K562 (cell line): ENCODE data around the gene LINC00305. TPM values are rescaled to one million over a fixed set of nuclear protein-coding genes. Genes with fewer than 3 reads are reported as not detected.

Experiments used
- ATAC-seq: fragments of 200-7000 bp; cut with Tn5 transposase; 3 replicates; pipeline ENCODE4 v1.9.1; 2020; ENCODE audit warnings: moderate library complexity
- BruUV-seq: library from RNA; stranded (reverse); fragments of 400-500 nt; replicated peaks from 2 replicates; lab custom pipeline; 2021; lab: Mats Ljungman, UMichigan
- CTCF ChIA-PET: fragments of 300-600 bp; formaldehyde crosslinking; extraction: SDS; loops from one replicate; lab custom pipeline; 2021; ENCODE audit warnings: low intra/inter-chr PET ratio; lab: Yijun Ruan, JAX
- POLR2A ChIA-PET: fragments of 300-600, 350-650 bp; sonication (Branson Sonifier 250); formaldehyde crosslinking; extraction: SDS; loops from one replicate; lab custom pipeline; 2021; ENCODE audit warnings: antibody characterized with exemption, inconsistent platforms; lab: Yijun Ruan, JAX
- DNase-seq, 4 experiments: peaks; one replicate each; pipeline versions ENCODE4 v3.0.0 to v3.0.0-alpha.2; 2011 to 2018; ENCODE audit warnings: low spot score in 3 of 4, mixed read lengths in 3 of 4; ENCODE audit errors: extremely low read depth in 1 of 4
- FAIRE-seq: peaks from 2 replicates; lab custom pipeline; 2011; peaks lifted over from hg19 to GRCh38; lab: Jason Lieb, UNC
- H2AFZ ChIP-seq: 2 replicates; pipeline ENCODE4 v1.6.0; 2011; ENCODE audit warnings: low read depth, low read length, control low read depth, inconsistent platforms
- H3K27ac ChIP-seq: fragments of 200-600 bp; 3 replicates; pipeline ENCODE4 v1.8.0; 2011; ENCODE audit warnings: low read depth, mild to moderate bottlenecking, control low read depth, inconsistent platforms, low read length, moderate library complexity, mixed read lengths; ENCODE audit errors: extremely low read depth
- H3K27me3 ChIP-seq, 2 experiments: fragments of 300-600 bp in 1 of 2; 2 replicates in 1 of 2; 3 replicates in 1 of 2; pipeline versions ENCODE4 v1.6.0 to v1.8.0; 2011; ENCODE audit warnings: inconsistent platforms in 2 of 2, low read length in 2 of 2, mild to moderate bottlenecking in 1 of 2, mixed read lengths in 1 of 2, moderate library complexity in 1 of 2; ENCODE audit not compliant: control insufficient read depth in 2 of 2, insufficient read depth in 2 of 2
- H3K36me3 ChIP-seq: fragments of 300-600 bp; 3 replicates; pipeline ENCODE4 v1.8.0; 2011; ENCODE audit warnings: mild to moderate bottlenecking, low read length, inconsistent platforms; ENCODE audit not compliant: control insufficient read depth, insufficient read depth
- H3K4me1 ChIP-seq, 2 experiments: fragments of 200-600 bp in 1 of 2; replicated peaks in 1 of 2; 2 replicates in 1 of 2; 3 replicates in 1 of 2; pipeline versions ENCODE4 v1.5.1 to v1.8.0; 2011; ENCODE audit warnings: inconsistent platforms in 2 of 2, low read length in 2 of 2, mild to moderate bottlenecking in 1 of 2, mixed read lengths in 1 of 2, moderate library complexity in 1 of 2; ENCODE audit not compliant: control insufficient read depth in 2 of 2, insufficient read depth in 2 of 2
- H3K4me2 ChIP-seq: 2 replicates; pipeline ENCODE4 v1.6.1; 2011; ENCODE audit warnings: low read length, control low read depth, inconsistent platforms, mixed read lengths; ENCODE audit not compliant: insufficient read depth
- H3K4me3 ChIP-seq: fragments of 200-600 bp; sonication (generic), shearing (Covaris generic); 2 replicates; pipeline ENCODE4 v1.5.1; 2016; ENCODE audit warnings: control low read depth, inconsistent platforms
- H3K79me2 ChIP-seq: fragments of 200-600 bp; 3 replicates; pipeline ENCODE4 v1.8.0; 2011; ENCODE audit warnings: low read length, inconsistent platforms; ENCODE audit not compliant: control insufficient read depth, insufficient read depth
- H3K9ac ChIP-seq, 2 experiments: 2 replicates each; pipeline versions ENCODE4 v1.6.0 to v1.6.1; 2011; ENCODE audit warnings: low read depth in 2 of 2, low read length in 2 of 2, control low read depth in 1 of 2, inconsistent platforms in 1 of 2, mild to moderate bottlenecking in 1 of 2, mixed read lengths in 1 of 2; ENCODE audit not compliant: insufficient read depth in 1 of 2
- H3K9me1 ChIP-seq: one replicate; pipeline ENCODE4 v1.6.0; 2011; ENCODE audit warnings: inconsistent platforms, mild to moderate bottlenecking, low read length, moderate library complexity; ENCODE audit not compliant: control insufficient read depth, insufficient read depth
- H3K9me3 ChIP-seq: replicated peaks from 2 replicates; pipeline ENCODE4 v1.5.1; 2011; ENCODE audit warnings: low read depth, low read length, inconsistent platforms; ENCODE audit not compliant: control insufficient read depth, insufficient read depth
- H4K20me1 ChIP-seq: replicated peaks from 2 replicates; pipeline ENCODE4 v1.6.1; 2011; ENCODE audit warnings: low read length, inconsistent platforms, mixed read lengths; ENCODE audit not compliant: control insufficient read depth, insufficient read depth
- FOS ChIP-seq: IDR thresholded peaks from 3 replicates; pipeline ENCODE4 v1.6.1; 2011; ENCODE audit not compliant: insufficient read length; ENCODE audit errors: extremely low read depth
- MYBL2 ChIP-seq, 2 experiments: fragments of 450-650 bp in 1 of 2; sonication (generic) in 1 of 2; formaldehyde crosslinking in 1 of 2; IDR thresholded peaks; 2 replicates each; pipeline versions ENCODE4 v1.6.1 to v1.8.1; 2017 to 2022; ENCODE audit warnings: borderline replicate concordance in 1 of 2, inconsistent platforms in 1 of 2, low read depth in 1 of 2, mild to moderate bottlenecking in 1 of 2, missing genetic modification reagents in 1 of 2, moderate library complexity in 1 of 2
- WGBS: fragments of 100-300 bp; shearing (Covaris generic); methylation state at CpG from one replicate; pipeline ENCODE4 v1.1.6; 2016; ENCODE audit warnings: low coverage, mixed read lengths; ENCODE audit not compliant: insufficient coverage; ENCODE audit errors: missing lambda C conversion rate; 5-methylcytosine and 5-hydroxymethylcytosine counted together
- in situ Hi-C: fragments of 300-500 bp; cut with MboI; formaldehyde crosslinking; loops from 4 replicates; pipeline ENCODE4 v1.15.0; 2018; ENCODE audit warnings: inconsistent platforms, mixed read lengths
- intact Hi-C: fragments of 100-400 bp; cut with micrococcal nuclease; formaldehyde crosslinking; loops from 2 replicates; pipeline ENCODE4 v1.14.2; 2022
- polyA plus RNA-seq, 8 experiments: library from polyadenylated mRNA; depleted of rRNA in 4 of 8; stranded (reverse) in 5 of 8; unstranded in 3 of 8; fragments of >200 nt; fragmentation: Nextera tagmentation in 2 of 8; fragmentation: Illumina TruSeq in 1 of 8; extraction: Ambion mirVana in 2 of 8; extraction: Trizol in 1 of 8; gene quantifications; 2 replicates each; pipeline versions ENCODE4 v1.2.1 to v1.2.3, GENCODE V29; 2011 to 2014; ENCODE audit warnings: inconsistent platforms in 1 of 8, missing spikeins in 1 of 8
- total RNA-seq, 7 experiments: library from RNA; depleted of rRNA in 6 of 7; stranded (reverse); fragments of >200 nt in 6 of 7; fragmentation: Illumina TruSeq in 2 of 7; extraction: Trizol in 2 of 7; gene quantifications; 2 replicates each; pipeline versions ENCODE4 v1.2.1 to v1.2.3, GENCODE V29; 2011 to 2021; ENCODE audit warnings: low replicate concordance in 1 of 7
- TF ChIP-seq, protein P1 (sequence below): fragments of 450-650 bp; formaldehyde crosslinking; IDR thresholded peaks from 2 replicates; pipeline ENCODE4 v1.4.0; 2020; ENCODE audit warnings: mild to moderate bottlenecking, moderate library complexity

Gene LINC00305
- total and polyA plus RNA-seq, 9 of the 15 experiments (the other 6 are each of a cell fraction or from before 2014, with no cell fraction given): not detected

DNA sequence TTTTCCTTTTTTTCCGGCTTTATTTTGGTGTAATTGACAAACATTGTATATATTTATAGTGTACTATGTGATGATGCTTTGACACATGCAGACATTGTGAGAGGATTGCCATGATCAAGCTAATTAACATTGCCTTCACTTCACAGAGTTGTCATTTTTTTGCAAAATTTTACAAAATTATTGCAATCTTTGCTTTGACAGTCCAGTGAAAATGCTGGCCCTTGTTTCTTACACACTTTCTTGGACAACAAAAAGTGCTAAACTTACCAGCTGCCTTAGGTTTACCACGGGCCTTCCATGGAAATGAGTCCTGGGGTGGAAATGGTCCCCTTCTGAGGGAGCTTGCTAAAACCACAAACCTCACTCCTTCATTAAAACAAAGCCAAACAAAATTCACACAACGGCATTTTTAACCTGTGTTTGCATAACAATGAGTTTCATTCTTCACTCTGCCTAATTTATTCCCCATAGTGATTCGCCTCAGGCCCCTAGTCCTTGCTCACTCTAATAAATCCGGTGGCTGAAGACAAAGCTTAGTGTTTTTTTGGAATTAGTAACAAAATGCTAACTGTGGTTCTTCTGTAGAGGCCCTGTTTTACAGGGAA, 32.2 kb downstream of the LINC00305 start:
- no TSS peak for BruUV-seq
- ATAC-seq: no peak
- CTCF ChIA-PET: no interaction called here
- no peaks in the 10 kb centered on the region for H4K20me1 ChIP-seq
- DNase-seq: no peak
- H3K9ac ChIP-seq: no peak overlapping the region
- intact Hi-C loops: no loop called here
- H3K9me3 ChIP-seq: no peaks in the 10 kb centered on the region
- H3K9me1 ChIP-seq: no peaks in the 10 kb centered on the region
- no peaks in the 10 kb centered on the region for H3K79me2 ChIP-seq
- FAIRE-seq: no peak
- H2AFZ ChIP-seq: no peak overlapping the region
- 2% methylated on average over 5 of the region's 5 CpGs for WGBS
- in situ Hi-C loops: no loop called here
- no peak overlapping the region for H3K4me2 ChIP-seq
- no peaks in the 10 kb centered on the region for H3K4me1 ChIP-seq
- no peak overlapping the region for H3K4me3 ChIP-seq
- TF ChIP-seq, protein P1, sequence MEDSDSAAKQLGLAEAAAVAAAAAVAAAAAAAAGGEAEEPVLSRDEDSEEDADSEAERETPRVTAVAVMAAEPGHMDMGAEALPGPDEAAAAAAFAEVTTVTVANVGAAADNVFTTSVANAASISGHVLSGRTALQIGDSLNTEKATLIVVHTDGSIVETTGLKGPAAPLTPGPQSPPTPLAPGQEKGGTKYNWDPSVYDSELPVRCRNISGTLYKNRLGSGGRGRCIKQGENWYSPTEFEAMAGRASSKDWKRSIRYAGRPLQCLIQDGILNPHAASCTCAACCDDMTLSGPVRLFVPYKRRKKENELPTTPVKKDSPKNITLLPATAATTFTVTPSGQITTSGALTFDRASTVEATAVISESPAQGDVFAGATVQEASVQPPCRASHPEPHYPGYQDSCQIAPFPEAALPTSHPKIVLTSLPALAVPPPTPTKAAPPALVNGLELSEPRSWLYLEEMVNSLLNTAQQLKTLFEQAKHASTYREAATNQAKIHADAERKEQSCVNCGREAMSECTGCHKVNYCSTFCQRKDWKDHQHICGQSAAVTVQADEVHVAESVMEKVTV (CRISPR knock-in tag): no peak
- TF ChIP-seq, all 486 proteins: peak for 0
- POLR2A ChIA-PET: no interaction called here
- Histone ChIP-seq H3K27ac (no peak overlapping the region), H3K27me3 (no peaks in the 10 kb centered on the region), H3K36me3 (no peaks in the 10 kb centered on the region)

DNA sequence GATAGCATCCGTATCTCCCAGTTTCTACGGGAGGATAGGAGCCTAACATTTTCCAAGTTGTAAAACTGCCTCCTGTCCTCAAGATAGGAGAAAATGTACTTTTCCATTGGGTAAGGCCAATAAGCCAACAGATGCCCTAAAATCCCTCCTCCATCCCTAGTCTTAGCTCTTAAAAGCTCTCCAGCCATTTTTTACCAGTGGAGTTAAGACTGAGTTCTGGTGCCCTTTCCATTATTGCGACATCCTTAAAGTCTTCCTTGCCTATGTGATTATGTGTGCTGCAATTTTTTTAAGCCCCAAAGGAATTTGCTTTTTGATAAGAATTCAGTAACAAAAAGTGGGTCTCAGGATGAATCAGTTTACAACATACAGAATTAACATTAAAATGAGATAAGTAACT, 33.0 kb downstream of the LINC00305 start:
- H3K9me3 ChIP-seq: no peaks in the 10 kb centered on the region
- H3K36me3 ChIP-seq: no peaks in the 10 kb centered on the region
- intact Hi-C loops: no loop called here
- no peak overlapping the region for H3K9ac ChIP-seq
- ATAC-seq (no peak), FAIRE-seq (no peak), DNase-seq (no peak)
- no peaks in the 10 kb centered on the region for H3K27me3 ChIP-seq
- in situ Hi-C loops: no loop called here
- BruUV-seq: no TSS peak
- no peaks in the 10 kb centered on the region for H3K79me2 ChIP-seq
- POLR2A ChIA-PET: no interaction called here
- H2AFZ ChIP-seq: no peak overlapping the region
- H3K4me1 ChIP-seq: no peaks in the 10 kb centered on the region
- H3K4me2 ChIP-seq: no peak overlapping the region
- H4K20me1 ChIP-seq: no peaks in the 10 kb centered on the region
- 0% methylated on average over 3 of the region's 3 CpGs for WGBS
- H3K9me1 ChIP-seq: no peaks in the 10 kb centered on the region
- no peak overlapping the region for H3K27ac ChIP-seq
- no peak for TF ChIP-seq FOS
- TF ChIP-seq MYBL2 (IDR thresholded peaks at IDR 0.05; ENCODE audit: low read depth): no peak
- no peak for TF ChIP-seq MYBL2 (CRISPR knock-in tag; IDR thresholded peaks at IDR 0.05; ENCODE audit: borderline replicate concordance)
- CTCF ChIA-PET: no interaction called here
- no peak overlapping the region for H3K4me3 ChIP-seq
